ENCODE data around the gene EBP. TPM values are rescaled to one million over a fixed set of nuclear protein-coding genes. Genes with fewer than 3 reads are reported as not detected.

The EBP gene
- total and polyA plus RNA-seq, 9 of the 15 experiments (the other 6 are each of a cell fraction or from before 2014, with no cell fraction given): 228 to 987 (median 274) TPM

- no peak for TF ChIP-seq ETV6 (IDR thresholded peaks at IDR 0.05; ENCODE audit: borderline replicate concordance in 1 of 2, low read depth in 2 of 2, low read length in 1 of 2)
- no peak for TF ChIP-seq ETV6 (CRISPR knock-in tag; IDR thresholded peaks at IDR 0.05; ENCODE audit: borderline replicate concordance)
- peak; percentile 74; the same call in 1 of the 2 replicates for TF ChIP-seq POLR2H (tag; IDR thresholded peaks at IDR 0.05; ENCODE audit: low read depth)
- no peak for TF ChIP-seq HMG20A (CRISPR knock-in tag; conservative IDR thresholded peaks at IDR 0.05)
- no peak for TF ChIP-seq ETV1 (tag; conservative IDR thresholded peaks at IDR 0.05; ENCODE audit: low read depth)
- no peak for TF ChIP-seq RNF2 (IDR thresholded peaks at IDR 0.05)
- no peak for TF ChIP-seq ARNT (IDR thresholded peaks at IDR 0.05)
- peak; percentile 30; the same call in 1 of the 2 replicates for TF ChIP-seq HDAC2 (IDR thresholded peaks at IDR 0.05)
- no peak for TF ChIP-seq CBX5 (IDR thresholded peaks at IDR 0.05; ENCODE audit: borderline replicate concordance, low read depth)
- peak; percentile 27 for TF ChIP-seq RBBP5 (IDR thresholded peaks at IDR 0.05; ENCODE audit: borderline replicate concordance, insufficient read depth, low read length, poor library complexity, severe bottlenecking)
- no peak for TF ChIP-seq KAT2B (IDR thresholded peaks at IDR 0.05; ENCODE audit: low read depth, low read length)
- TF ChIP-seq HINFP (tag; conservative IDR thresholded peaks at IDR 0.05; ENCODE audit: low read depth): no peak
- peak in 1 of 2 experiments; percentile 64; a peak in 2 of 4 replicates for TF ChIP-seq MNT (conservative IDR thresholded peaks at IDR 0.05)
- TF ChIP-seq TCFL5 (CRISPR knock-in tag; conservative IDR thresholded peaks at IDR 0.05): no peak
- TF ChIP-seq TFE3 (CRISPR knock-in tag; IDR thresholded peaks at IDR 0.05): no peak
- no peak for TF ChIP-seq XRCC4 (IDR thresholded peaks at IDR 0.05; ENCODE audit: extremely low read depth, insufficient read depth, insufficient read length)
- TF ChIP-seq ZNF436 (CRISPR knock-in tag; IDR thresholded peaks at IDR 0.05): no peak
- no peak for TF ChIP-seq C11orf30 (IDR thresholded peaks at IDR 0.05; ENCODE audit: low read depth)
- TF ChIP-seq TRIM24 (IDR thresholded peaks at IDR 0.05): peak in 1 of 2 experiments; percentile 41; a peak in 1 of 4 replicates
- no peak for TF ChIP-seq MCM5 (IDR thresholded peaks at IDR 0.05; ENCODE audit: low read depth)
- TF ChIP-seq ZNF449 (CRISPR knock-in tag; IDR thresholded peaks at IDR 0.05): no peak
These were observed at the start of gene EBP (continued) for GRCh38 chrX:48521353-48522243.
